Type B pancreatic cell (in vitro differentiated cells): ENCODE measurements around the gene DCAKD. TPM values are rescaled to one million over a fixed set of nuclear protein-coding genes. Genes with fewer than 3 reads are reported as not detected.

Experiments
- DNase-seq: peaks from one replicate; pipeline ENCODE4 v3.0.0; 2021; ENCODE audit warnings: mixed read lengths; ENCODE audit not compliant: unreplicated experiment; ENCODE audit errors: extremely low spot score
- H3K27ac Mint-ChIP-seq: 2 replicates; pipeline ENCODE4 v1.8.0; 2021; ENCODE audit warnings: mild to moderate bottlenecking, mixed read lengths
- H3K27me3 Mint-ChIP-seq: 2 replicates; pipeline ENCODE4 v1.8.0; 2021; ENCODE audit warnings: mixed read lengths
- H3K36me3 Mint-ChIP-seq: 2 replicates; pipeline ENCODE4 v1.8.0; 2021; ENCODE audit warnings: mixed read lengths
- H3K4me1 Mint-ChIP-seq: one replicate; pipeline ENCODE4 v1.8.0; 2021; ENCODE audit warnings: mixed read lengths; ENCODE audit not compliant: unreplicated experiment
- H3K4me3 Mint-ChIP-seq: 2 replicates; pipeline ENCODE4 v1.8.0; 2021; ENCODE audit warnings: mild to moderate bottlenecking, mixed read lengths
- H3K9me3 Mint-ChIP-seq: 2 replicates; pipeline ENCODE4 v1.8.0; 2021; ENCODE audit warnings: mixed read lengths
- CTCF ChIP-seq: fragments of 200-600 bp; sonication (generic); conservative IDR thresholded peaks from 2 replicates; pipeline ENCODE4 v1.5.0; 2021; ENCODE audit warnings: antibody characterized with exemption, mild to moderate bottlenecking
- total RNA-seq: library from RNA; stranded (reverse); gene quantifications from 2 replicates; pipeline ENCODE4 v1.2.1, GENCODE V29; 2021; ENCODE audit warnings: low replicate concordance

The DCAKD gene
- total RNA-seq, 1 donor from 2014 or later: 57.5 TPM

GRCh38 chr17:45050481-45051059 lies 862 bp downstream of the DCAKD start:
- Mint-ChIP-seq H3K27me3 (no peaks in the 10 kb centered on the region), H3K4me3 (peak overlapping the region; percentile 90), H3K4me1 (peaks cover 25% of the 10 kb centered on the region)

GRCh38 chr17:45048795-45049563 lies 2.5 kb downstream of the DCAKD start:
- H3K4me3 Mint-ChIP-seq: peak overlapping the region; percentile 65
- TF ChIP-seq CTCF: peak; percentile 70
- no peaks in the 10 kb centered on the region for H3K27me3 Mint-ChIP-seq
- H3K36me3 Mint-ChIP-seq: peaks cover 7% of the 10 kb centered on the region
- H3K27ac Mint-ChIP-seq: peak overlapping the region; percentile 55
- no peak for DNase-seq
- no peaks in the 10 kb centered on the region for H3K9me3 Mint-ChIP-seq
- peaks cover 28% of the 10 kb centered on the region for H3K4me1 Mint-ChIP-seq

More at GRCh38 chr17:45050481-45051059, 862 bp downstream of the DCAKD start:
- Mint-ChIP-seq H3K36me3 (peaks cover 7% of the 10 kb centered on the region), H3K9me3 (no peaks in the 10 kb centered on the region), H3K27ac (peak overlapping the region; percentile 95)
- no peak for TF ChIP-seq CTCF
- no peak for DNase-seq

DNA sequence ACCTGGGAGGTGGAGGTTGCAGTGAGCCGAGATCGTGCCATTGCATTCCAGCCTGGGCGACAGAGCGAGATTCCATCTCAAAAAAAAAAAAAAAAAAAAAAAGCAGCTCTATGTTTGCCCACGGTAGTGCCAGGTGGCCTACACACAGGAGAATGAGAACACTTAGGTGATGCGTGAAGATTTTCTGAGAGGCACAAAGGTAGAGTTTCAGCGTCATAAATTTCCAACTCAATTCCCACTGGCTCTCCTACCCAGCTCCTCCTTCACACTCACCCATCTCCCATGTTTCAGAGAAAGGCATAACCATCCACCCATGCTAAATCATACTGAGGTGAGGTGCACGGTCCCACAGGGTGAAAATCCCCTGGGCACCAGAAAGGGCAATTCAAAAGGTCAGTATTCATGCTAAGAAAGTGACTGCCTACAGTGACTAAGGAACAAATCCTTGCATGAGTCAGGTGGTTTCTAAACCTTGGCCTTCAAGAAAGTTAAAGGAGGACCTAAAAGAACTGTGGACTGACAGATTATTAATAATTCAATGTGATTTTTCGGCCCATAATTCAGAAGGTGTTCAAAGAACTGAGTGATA lies 4.8 kb downstream of the DCAKD start:
- TF ChIP-seq CTCF: no peak
- peaks cover 7% of the 10 kb centered on the region for H3K36me3 Mint-ChIP-seq
- no peaks in the 10 kb centered on the region for H3K27me3 Mint-ChIP-seq
- H3K4me1 Mint-ChIP-seq: peaks cover 42% of the 10 kb centered on the region
- H3K9me3 Mint-ChIP-seq: no peaks in the 10 kb centered on the region
- DNase-seq: no peak
- H3K4me3 Mint-ChIP-seq: peak overlapping the region; percentile 55
- peak overlapping the region; percentile 96 for H3K27ac Mint-ChIP-seq

DNA sequence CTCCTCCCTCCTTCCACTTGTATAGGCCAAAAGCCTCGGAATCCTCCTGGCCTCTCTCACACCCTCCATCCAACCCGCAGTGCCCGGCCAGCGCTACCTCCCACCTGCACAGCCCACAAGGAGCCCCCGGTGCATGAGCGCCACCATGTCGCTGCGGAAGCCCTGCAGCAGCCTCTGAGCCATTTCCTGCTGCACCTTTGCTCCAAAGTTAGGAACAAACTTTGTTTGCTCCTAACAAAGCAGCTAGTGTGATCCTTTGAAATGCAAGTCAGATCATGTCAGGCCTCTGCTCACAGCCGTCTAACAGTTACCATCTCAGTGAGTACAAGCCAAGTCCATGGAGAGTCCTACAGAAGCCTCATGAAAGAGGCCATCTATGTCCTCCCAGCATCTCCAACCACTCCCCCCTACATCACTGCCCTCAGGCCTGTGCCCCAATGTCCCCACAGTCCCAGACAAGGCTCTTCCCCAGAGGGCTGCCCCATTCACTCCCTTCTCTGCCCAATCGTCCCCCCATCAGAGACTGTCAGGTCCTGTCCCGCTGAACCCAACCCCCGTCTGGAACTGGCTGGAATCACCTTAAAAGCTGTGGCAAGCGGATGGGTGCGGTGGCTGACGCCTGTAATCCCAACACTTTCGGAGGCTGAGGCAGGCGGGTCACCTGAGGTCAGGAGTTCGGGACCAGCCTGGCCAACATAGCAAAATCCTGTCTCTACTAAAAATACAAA lies 7.5 kb downstream of the DCAKD start:
- TF ChIP-seq CTCF: no peak
- peak overlapping the region; percentile 52 for H3K27ac Mint-ChIP-seq
- no peak overlapping the region for H3K4me3 Mint-ChIP-seq
- no peaks in the 10 kb centered on the region for H3K27me3 Mint-ChIP-seq
- no peaks in the 10 kb centered on the region for H3K9me3 Mint-ChIP-seq
- DNase-seq: no peak
- H3K4me1 Mint-ChIP-seq: peaks cover 34% of the 10 kb centered on the region
- peaks cover 7% of the 10 kb centered on the region for H3K36me3 Mint-ChIP-seq

- TF ChIP-seq CTCF: no peak
- no peak for DNase-seq
- Mint-ChIP-seq H3K4me1 (peaks cover 41% of the 10 kb centered on the region), H3K27ac (no peak overlapping the region), H3K27me3 (no peaks in the 10 kb centered on the region), H3K4me3 (no peak overlapping the region), H3K9me3 (no peaks in the 10 kb centered on the region), H3K36me3 (peaks cover 7% of the 10 kb centered on the region)
These were observed 8.9 kb downstream of the DCAKD start for GRCh38 chr17:45042346-45043120.
